Renal cortex interstitium (tissue), 15 donors: ENCODE data around the gene DNAJC1. TPM values are rescaled to one million over a fixed set of nuclear protein-coding genes. Genes with fewer than 3 reads are reported as not detected.
"Not testable (repeated sequence)": the region's sequence is repeated elsewhere in the genome, so short reads cannot be mapped to it uniquely, and the experiment has no call there.

Source experiments
- DNase-seq, 11 donors: peaks; one replicate each; pipeline ENCODE4 v3.0.0-alpha.2; 2013; ENCODE audit warnings: low read depth in 9 of 11, low spot score in 4 of 11; ENCODE audit errors: extremely low read depth in 1 of 11
- long read RNA-seq, 16 experiments: transcript quantifications; one replicate each; lab custom pipeline, GENCODE V29; 2026
- polyA plus RNA-seq, 3 donors: library from polyadenylated mRNA; unstranded; fragments of 120-200 nt; gene quantifications; one replicate each; pipeline ENCODE4 v1.2.1, GENCODE V29; 2013; ENCODE audit not compliant: insufficient read length in 3 of 3

The DNAJC1 gene
- 10 to 100 TPM; 27.2 to 29.8 (median 28.3) TPM for polyA plus RNA-seq
- long read RNA-seq, donor 1, partial matches to known transcripts: 18 of 20 reads
- long read RNA-seq, donor 1, other reads (novel, unspliced or antisense): 0 of 20 reads
- long read RNA-seq, donor 2, partial matches to known transcripts: 54 of 55 reads
- long read RNA-seq, donor 2, other reads (novel, unspliced or antisense): 0 of 55 reads
- long read RNA-seq, donor 3, transcript DNAJC1-202 (12 exons, 2,106 nt): major isoform, 6 of 79 reads
- long read RNA-seq, donor 3, partial matches to known transcripts: 72 of 79 reads
- long read RNA-seq, donor 3, other reads (novel, unspliced or antisense): 0 of 79 reads
- long read RNA-seq, donor 4, transcript DNAJC1-202 (12 exons, 2,106 nt): major isoform, 7 of 39 reads
- long read RNA-seq, donor 4, partial matches to known transcripts: 32 of 39 reads
- long read RNA-seq, donor 4, other reads (novel, unspliced or antisense): 0 of 39 reads
- long read RNA-seq, donor 5: 0 reads
- long read RNA-seq, donor 6, partial matches to known transcripts: 57 of 58 reads
- long read RNA-seq, donor 6, other reads (novel, unspliced or antisense): 0 of 58 reads
- long read RNA-seq, donor 7, partial matches to known transcripts: 67 of 70 reads
- long read RNA-seq, donor 7, other reads (novel, unspliced or antisense): 0 of 70 reads
- long read RNA-seq, donor 8, transcript DNAJC1-202 (12 exons, 2,106 nt): major isoform, 7 of 121 reads
- long read RNA-seq, donor 8, partial matches to known transcripts: 114 of 121 reads
- long read RNA-seq, donor 8, other reads (novel, unspliced or antisense): 0 of 121 reads
- long read RNA-seq, donor 9, transcript DNAJC1-202 (12 exons, 2,106 nt): major isoform, 5 of 56 reads
- long read RNA-seq, donor 9, partial matches to known transcripts: 51 of 56 reads
- long read RNA-seq, donor 9, other reads (novel, unspliced or antisense): 0 of 56 reads
- long read RNA-seq, donor 10, transcript DNAJC1-202 (12 exons, 2,106 nt): major isoform, 5 of 27 reads
- long read RNA-seq, donor 10, partial matches to known transcripts: 22 of 27 reads
- long read RNA-seq, donor 10, other reads (novel, unspliced or antisense): 0 of 27 reads
- long read RNA-seq, donor 11, transcript DNAJC1-202 (12 exons, 2,106 nt): major isoform, 6 of 37 reads
- long read RNA-seq, donor 11, partial matches to known transcripts: 30 of 37 reads
- long read RNA-seq, donor 11, other reads (novel, unspliced or antisense): 0 of 37 reads
- long read RNA-seq, donor 12, transcript DNAJC1-202 (12 exons, 2,106 nt): major isoform, 5 of 26 reads
- long read RNA-seq, donor 12, partial matches to known transcripts: 21 of 26 reads
- long read RNA-seq, donor 12, other reads (novel, unspliced or antisense): 0 of 26 reads
- long read RNA-seq, donor 13: 0 reads
- long read RNA-seq, donor 14, transcript DNAJC1-202 (12 exons, 2,106 nt): major isoform, 6 of 50 reads
- long read RNA-seq, donor 14, partial matches to known transcripts: 44 of 50 reads
- long read RNA-seq, donor 14, other reads (novel, unspliced or antisense): 0 of 50 reads
- long read RNA-seq, donor 15, partial matches to known transcripts: 22 of 23 reads
- long read RNA-seq, donor 15, other reads (novel, unspliced or antisense): 0 of 23 reads
- long read RNA-seq, donor 16, transcript DNAJC1-202 (12 exons, 2,106 nt): major isoform, 19 of 90 reads
- long read RNA-seq, donor 16, partial matches to known transcripts: 70 of 90 reads
- long read RNA-seq, donor 16, other reads (novel, unspliced or antisense): 0 of 90 reads

- DNase-seq: peak; percentile 92 to 99 (median 97)
Observed at GRCh38 chr10:22003177-22003963, at the start of gene DNAJC1. Gene DNAJC1 (minus strand): TSS chr10:22003730. CDS start chr10:22003434, 296 bp downstream.

DNA sequence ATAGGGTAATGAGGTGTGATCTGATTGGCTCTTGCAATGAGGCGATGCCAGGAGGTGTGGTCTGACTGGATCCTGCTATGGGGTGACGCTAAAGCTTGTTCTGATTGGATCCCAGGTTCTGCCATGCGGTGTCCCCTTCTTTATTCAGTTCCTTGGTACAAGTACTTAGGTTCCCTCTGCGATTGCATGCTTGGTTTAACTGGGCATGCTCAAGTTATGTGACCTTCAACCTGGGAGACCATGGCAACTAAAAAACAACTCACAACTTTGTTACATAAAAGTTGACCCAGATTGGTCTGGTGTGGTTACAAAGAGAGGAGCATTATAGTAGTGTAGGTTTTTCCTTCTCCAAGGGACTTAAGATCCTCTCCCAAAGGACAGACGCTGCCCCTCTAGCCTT is 49.5 kb upstream of the DNAJC1 start:
- peak in 6 of 11 donors; percentile 1 to 47 (median 17) for DNase-seq

- DNase-seq: no peak
Observed at GRCh38 chr10:22049635-22050034, 46.1 kb upstream of the DNAJC1 start.

DNA sequence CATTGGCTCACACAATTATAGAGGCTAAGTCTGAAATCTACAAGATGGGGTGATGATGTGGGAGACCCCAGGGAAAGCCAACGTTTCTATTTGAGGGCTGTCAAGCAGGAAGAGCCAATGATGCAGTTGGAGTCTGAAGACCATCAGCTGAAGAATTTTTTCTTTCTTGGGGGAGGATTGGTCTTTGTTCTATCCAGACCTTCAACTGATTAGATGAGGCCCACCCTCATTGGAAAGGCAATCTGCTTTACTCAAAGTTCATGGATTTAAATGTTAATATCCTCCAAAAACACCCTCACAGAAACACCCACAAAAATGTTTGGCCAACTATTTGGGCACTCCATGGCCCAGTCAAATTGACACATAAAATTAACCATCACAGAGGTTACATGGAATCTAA is 44.3 kb upstream of the DNAJC1 start:
- DNase-seq: no peak

DNA sequence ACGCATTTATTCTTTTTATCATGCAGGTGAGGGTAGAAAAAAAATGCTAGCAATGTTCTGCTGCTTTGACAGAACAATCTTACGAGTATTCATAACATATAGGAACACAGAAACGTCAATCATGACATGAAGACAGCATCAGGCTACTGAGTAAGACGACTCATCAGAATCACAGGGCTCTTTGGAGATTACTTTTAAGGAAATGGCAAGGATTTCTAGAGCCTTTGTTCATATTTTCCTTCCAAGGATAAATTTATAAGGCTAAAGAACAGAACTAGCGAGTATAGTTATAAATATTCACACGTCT is 39.8 kb upstream of the DNAJC1 start:
- no peak for DNase-seq

GRCh38 chr10:22042557-22043326 is 39.2 kb upstream of the DNAJC1 start:
- DNase-seq: no peak

- DNase-seq: no peak
Observed at GRCh38 chr10:22034333-22034732, 30.8 kb upstream of the DNAJC1 start.

- DNase-seq: not testable (repeated sequence)
Observed at GRCh38 chr10:22032268-22032667, 28.7 kb upstream of the DNAJC1 start.

DNA sequence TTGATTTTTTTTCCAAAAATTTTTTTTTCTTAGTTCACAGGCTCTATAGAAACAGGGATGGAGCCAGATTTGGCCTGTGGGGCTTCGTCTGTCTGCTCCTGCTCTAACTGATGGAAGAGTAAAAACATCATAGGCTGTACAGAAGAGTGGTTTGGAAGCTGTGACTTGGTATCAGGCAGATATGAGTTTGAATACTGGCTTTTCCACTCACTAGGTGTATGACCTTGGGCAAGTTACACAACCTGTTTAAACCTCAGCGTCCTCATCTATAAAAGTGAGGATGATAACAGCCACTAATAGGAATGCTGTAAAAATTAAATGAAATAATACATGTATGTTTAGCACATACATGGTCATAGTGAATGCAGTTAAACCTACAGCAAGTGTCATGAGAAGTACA is 26.9 kb upstream of the DNAJC1 start:
- DNase-seq: no peak

DNA sequence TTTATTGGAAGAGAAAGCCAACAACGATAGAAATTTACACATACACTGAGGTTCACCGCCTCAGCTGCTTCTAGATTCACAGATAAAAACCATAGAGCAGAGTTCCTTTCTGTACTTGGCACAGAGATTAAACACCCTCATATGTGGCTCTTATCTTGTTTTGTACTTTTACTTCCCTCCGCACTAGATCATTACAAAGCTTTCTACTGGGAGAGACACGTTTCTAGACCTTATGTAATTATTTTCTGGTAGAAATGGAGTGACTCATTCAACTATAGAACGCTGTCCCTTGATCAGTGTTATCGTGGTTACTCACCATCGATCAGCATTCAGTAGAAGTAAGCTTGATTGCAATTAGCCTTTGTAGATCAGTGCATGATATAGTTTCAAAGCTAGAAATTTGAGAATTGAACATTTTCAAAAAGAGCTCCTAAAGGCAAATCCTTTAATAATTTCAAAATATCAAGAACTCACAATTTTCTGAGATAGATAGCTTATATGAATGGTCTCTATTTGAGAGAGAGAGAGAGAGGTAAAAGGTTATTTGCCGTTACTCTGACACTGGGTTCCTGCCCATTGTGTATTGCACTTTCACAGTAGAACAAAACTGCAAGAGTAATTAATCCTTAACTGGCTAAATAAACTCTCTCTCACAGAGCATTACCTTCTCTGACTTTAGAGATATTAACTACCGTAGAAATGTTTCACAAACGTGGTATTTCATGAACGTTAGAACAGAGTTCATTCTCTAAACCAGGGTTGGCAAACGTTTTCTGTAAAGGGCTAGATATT is 26.1 kb upstream of the DNAJC1 start:
- no peak for DNase-seq

DNA sequence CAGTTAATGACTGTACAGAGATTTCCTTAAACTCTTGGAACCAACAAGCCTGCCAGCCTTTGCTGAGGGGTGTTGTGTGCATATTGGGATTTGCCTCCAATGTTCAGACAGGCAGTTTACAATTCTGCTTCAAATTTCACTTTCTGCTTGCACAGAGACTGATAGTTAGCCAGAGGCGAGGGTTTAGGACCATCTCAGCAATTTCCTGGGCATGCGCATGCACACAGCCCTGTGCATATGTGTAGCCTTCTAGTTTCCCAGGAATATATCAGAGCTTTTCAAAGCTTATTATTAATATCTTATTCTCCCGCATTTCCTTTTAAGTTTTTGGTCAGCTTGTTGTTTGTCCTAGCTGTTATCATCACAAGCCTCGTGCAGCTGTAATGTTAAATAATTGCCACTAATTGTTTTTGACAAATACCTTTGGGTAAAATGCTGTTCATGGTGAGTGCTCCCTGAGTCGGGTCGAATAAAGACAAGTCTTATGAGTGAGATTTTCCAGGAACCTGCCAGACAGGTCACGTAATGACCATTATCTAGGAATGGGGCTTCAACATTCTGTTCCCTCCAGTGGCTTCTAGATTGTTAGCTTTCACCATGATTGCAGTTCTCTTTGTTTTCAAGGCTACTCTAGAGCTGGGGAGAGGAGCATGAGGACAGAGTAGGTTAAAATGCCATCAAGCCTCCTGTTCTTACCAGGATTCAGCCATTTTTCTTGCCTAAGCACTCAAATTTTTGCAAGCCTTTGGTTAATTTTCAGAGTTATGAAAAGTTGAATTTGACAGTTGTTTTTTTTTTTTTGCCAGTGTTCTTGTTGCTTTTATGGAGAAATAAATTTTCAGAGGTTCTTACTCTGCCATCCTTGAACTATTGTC is 24.1 kb upstream of the DNAJC1 start:
- no peak for DNase-seq

- no peak for DNase-seq
Observed at GRCh38 chr10:22026287-22026686, 22.8 kb upstream of the DNAJC1 start.

- DNase-seq: no peak
Observed at GRCh38 chr10:22023508-22023907, 20.0 kb upstream of the DNAJC1 start.

- peak in 8 of 11 donors; percentile 31 to 59 (median 43) for DNase-seq
Observed at GRCh38 chr10:22022257-22023032, 18.9 kb upstream of the DNAJC1 start.
